HG03457 (cell line): ENCODE data around the gene MAP3K19.
"Not testable (repeated sequence)": the region's sequence is repeated elsewhere in the genome, so short reads cannot be mapped to it uniquely, and the experiment has no call there.

Source experiments
- ATAC-seq: cut with Tn5 transposase; IDR thresholded peaks from one replicate; pipeline ENCODE4 v1.9.1; 2021; ENCODE audit warnings: moderate number of reproducible peaks; ENCODE audit not compliant: unreplicated experiment

The MAP3K19 gene, protein sequence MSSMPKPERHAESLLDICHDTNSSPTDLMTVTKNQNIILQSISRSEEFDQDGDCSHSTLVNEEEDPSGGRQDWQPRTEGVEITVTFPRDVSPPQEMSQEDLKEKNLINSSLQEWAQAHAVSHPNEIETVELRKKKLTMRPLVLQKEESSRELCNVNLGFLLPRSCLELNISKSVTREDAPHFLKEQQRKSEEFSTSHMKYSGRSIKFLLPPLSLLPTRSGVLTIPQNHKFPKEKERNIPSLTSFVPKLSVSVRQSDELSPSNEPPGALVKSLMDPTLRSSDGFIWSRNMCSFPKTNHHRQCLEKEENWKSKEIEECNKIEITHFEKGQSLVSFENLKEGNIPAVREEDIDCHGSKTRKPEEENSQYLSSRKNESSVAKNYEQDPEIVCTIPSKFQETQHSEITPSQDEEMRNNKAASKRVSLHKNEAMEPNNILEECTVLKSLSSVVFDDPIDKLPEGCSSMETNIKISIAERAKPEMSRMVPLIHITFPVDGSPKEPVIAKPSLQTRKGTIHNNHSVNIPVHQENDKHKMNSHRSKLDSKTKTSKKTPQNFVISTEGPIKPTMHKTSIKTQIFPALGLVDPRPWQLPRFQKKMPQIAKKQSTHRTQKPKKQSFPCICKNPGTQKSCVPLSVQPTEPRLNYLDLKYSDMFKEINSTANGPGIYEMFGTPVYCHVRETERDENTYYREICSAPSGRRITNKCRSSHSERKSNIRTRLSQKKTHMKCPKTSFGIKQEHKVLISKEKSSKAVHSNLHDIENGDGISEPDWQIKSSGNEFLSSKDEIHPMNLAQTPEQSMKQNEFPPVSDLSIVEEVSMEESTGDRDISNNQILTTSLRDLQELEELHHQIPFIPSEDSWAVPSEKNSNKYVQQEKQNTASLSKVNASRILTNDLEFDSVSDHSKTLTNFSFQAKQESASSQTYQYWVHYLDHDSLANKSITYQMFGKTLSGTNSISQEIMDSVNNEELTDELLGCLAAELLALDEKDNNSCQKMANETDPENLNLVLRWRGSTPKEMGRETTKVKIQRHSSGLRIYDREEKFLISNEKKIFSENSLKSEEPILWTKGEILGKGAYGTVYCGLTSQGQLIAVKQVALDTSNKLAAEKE (N-terminal part only)

GRCh38 chr2:135047300-135047699 is at the start of gene MAP3K19:
Gene MAP3K19, minus strand, starts transcription at chr2:135047447. Its CDS starts 22,800 bp downstream, at chr2:135024647.
- no peak for ATAC-seq

GRCh38 chr2:135096665-135097446 is 49.6 kb upstream of the MAP3K19 start:
- ATAC-seq = no peak

DNA sequence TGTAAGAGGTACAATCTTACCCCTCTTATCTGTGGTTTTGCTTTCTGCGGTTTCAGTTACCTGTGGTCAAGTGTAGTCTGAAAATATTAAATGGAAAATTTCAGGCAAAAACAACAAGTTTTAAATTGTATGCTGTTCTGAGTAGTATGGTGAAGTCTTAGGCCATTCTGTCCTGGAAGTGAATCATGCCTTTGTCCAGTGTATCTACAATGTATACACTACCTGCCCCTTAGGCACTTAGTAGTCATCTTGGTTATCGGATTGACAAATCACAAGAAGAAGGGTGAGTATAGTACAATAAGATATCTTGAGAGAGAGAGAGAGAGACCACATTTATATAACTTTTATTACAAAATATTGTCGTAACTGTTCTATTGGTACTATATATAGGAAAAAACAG is 48.3 kb upstream of the MAP3K19 start:
- no peak for ATAC-seq

- ATAC-seq = no peak
Measured at GRCh38 chr2:135094508-135094907, 47.3 kb upstream of the MAP3K19 start.

GRCh38 chr2:135093670-135094330 is 46.6 kb upstream of the MAP3K19 start:
- no peak for ATAC-seq

DNA sequence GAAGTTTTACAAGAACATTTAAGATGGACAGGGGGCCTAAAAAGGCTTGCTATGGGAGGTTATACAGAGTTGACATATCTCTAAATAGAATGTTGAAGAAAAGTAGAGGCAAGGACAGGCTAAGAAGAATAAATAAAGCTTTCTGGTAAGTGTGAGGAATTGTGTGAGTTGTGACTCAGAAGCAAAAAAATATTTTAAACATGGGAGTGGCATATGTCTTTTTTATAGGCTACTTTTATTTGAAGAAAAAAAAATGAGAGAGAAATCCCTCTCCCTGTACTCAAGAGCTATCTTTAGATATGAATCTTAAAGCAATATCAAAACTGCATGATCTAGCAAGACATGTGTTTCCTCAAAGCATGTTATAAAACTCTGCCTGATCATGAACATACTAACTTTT is 45.9 kb upstream of the MAP3K19 start:
- ATAC-seq = no peak

DNA sequence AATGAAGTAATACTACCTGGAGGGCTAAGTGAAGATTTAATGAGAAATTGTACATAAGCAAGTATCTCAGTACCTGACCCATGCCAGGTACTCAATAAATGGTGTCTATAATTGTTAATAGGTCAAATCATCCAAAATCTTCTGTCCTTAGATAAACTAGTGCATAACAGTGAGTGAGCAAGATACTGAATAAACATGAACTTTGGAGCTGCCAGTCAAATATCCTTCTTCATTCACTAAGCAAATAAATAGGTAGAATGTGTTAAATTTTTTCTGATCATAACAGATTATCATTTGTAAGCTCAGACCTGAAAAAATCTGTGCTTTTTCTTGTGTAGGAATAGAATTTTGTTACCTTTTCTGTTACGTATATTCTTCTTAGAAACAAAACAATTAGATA is 44.4 kb upstream of the MAP3K19 start:
- ATAC-seq = no peak

GRCh38 chr2:135089597-135089996 is 42.4 kb upstream of the MAP3K19 start:
- ATAC-seq = not testable (repeated sequence)

DNA sequence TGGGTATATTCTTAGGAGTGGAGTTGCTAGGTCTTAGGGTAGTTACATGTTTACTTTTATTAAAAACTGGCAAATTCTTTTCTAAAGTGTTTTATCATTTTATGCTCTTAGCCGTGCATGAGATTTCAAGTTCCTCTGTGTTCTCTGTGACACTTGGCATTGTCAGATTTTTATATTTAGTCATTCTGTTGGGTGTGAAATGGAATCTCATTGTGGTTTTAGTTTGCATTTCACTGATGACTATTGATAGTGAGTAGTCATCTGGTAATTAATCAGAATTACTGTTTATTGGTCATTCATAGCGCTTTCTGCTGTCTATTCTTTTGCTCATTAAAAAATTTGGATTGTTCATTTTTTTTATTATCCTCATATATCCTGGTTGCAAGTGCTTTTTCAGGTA is 39.0 kb upstream of the MAP3K19 start:
- ATAC-seq = no peak

DNA sequence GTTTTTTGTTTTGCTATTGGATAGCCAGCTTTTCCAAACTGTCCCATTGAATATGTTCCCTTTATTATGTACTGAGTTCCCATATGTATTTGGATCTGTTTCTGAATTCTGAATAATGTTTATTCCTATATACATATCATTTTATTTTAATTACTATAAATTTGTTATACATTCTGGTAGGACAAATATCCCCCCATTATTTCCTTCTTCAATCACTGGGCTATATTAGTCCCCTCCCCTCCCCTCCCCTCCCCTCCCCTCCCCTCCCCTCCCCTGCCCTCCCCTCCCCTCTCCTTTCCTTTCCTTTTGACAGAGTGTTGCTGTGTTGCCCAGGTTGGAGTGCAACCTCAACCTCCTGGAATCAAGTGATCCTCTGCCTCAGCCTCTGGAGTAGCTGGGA is 31.2 kb upstream of the MAP3K19 start:
- ATAC-seq = no peak

DNA sequence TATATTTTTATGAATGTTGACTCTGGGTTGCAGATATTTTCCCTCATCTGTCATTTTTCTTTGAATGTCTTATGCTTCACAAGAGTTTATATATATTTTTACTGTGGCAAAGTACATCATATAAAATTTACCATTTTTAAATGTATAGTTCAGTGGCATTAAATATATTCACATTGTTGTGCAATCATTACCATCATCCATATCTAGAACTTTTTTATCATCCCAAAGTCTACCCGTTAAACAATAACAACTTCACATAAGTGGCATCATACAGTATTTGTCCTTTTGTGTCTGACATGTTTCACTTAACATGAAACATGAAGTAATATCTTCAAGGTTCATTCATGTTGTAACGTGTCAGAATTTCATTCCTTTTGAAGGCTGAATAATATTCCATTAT is 29.3 kb upstream of the MAP3K19 start:
- no peak for ATAC-seq

GRCh38 chr2:135074216-135074615 is 27.0 kb upstream of the MAP3K19 start:
- ATAC-seq = no peak

DNA sequence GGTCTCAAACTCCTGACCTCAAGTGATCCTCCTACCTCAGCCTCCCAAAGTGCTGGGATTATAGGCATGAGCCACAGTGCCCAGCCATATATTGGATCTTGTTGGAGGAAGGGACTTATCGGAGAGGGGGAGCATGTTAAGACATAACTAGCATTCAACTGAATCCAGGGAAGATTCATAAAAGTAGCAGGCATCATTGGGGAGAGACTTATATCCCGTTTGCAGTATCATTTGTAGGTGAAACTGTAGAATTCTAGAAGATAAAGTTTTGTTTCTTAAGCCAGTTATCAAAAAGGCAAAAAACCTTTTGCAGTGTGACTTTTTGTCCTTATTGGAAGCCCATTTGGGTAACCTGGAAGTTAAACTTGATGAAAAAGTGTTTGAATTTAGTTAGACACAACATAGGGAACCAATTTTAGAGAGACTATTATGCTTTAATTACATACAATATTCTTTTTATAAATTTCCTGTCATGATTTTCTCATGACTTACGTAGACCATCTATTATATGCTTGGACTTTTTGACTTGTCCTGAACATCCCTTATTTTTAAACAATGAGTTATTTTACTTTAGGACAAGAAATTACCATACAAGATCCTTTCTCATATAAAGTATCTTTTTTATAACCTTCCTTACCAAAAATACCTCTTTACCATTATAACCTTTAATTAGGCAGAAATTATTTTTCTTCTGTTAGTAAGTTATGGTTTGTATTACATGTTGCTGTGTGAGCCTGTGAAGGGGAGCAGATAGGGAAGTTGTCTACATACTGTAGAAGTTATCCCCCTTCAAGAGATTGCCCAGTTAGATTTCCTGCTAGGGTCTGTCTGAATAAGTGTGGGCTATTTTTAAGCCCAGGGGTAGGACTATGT is 25.1 kb upstream of the MAP3K19 start:
- ATAC-seq = no peak

DNA sequence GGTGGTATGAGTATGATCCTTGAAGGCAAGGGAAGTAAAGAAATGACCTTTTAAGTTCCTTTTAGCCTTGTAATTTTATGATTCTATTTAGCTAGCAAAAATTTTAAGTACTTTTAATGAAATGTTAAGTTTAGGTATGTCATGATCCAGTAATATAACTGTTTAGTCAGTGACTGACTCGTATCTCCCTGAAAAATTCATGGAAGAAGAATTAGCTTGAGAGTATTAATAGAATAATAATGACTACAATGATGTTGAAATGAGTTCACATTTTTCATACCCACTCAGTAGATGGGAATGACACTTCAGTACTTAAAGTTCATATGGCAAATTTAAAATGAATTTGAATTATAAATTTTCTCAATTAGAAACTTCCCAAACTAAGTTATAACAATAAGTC is 19.5 kb upstream of the MAP3K19 start:
- ATAC-seq = no peak

GRCh38 chr2:135064149-135064548 is 16.9 kb upstream of the MAP3K19 start:
- no peak for ATAC-seq

DNA sequence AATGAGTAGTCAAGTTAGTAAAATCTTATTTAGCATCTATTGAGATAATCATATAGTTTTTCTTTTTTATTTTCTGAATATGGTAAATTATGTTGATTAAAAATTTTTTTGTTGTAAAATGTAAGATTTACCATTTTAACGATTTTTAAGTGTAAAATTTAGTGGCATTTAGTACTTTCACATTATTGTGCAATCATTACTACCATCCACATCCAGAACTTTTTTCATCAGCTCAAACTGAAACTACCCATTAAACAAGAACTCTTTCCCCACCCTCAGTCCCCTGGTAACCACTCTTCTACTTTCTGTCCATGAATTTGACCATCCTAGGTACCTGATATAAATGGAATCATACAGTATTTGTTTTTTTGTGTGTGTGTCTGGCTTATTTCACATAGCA is 16.0 kb upstream of the MAP3K19 start:
- no peak for ATAC-seq

GRCh38 chr2:135059577-135059976 is 12.3 kb upstream of the MAP3K19 start:
- no peak for ATAC-seq

GRCh38 chr2:135056790-135057189 is 9.5 kb upstream of the MAP3K19 start:
- no peak for ATAC-seq

DNA sequence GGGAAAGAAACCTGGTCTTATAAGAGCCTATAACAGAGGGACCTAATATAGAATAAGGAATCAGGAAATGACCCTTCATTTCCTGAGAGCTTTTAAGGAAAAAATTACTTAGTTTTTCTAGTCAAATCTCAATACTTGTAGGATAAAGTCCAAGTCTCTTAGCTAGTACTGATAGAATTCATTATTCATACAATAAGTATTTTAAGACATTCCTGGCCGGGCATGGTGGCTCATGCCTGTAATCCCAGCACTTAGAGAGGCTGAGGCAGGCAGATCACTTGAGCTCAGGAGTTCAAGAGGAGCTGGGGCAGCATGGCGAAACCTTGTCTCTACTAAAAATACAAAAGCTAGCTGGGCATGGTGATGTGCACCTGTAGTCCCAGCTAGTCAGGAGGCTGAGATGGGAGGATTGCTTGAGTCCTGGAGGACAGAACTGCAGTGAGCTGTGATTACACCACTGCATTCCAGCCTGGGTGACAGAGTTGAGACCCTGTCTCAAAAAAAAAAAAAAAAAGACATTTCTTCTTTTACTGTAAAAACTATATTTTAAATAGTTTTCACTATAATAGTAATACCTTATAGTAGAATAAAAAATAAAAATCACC is 8.0 kb upstream of the MAP3K19 start:
- no peak for ATAC-seq
